Tibial artery (tissue), 4 donors: ENCODE results near the gene F10.

Experiments
- DNase-seq, 2 donors: peaks; one replicate each; pipeline ENCODE4 v3.0.0-alpha.2; 2019
- H3K27ac ChIP-seq, 2 donors: fragments of 200-600 bp; sonication (generic) in 1 of 2; 1 replicate in 1 of 2; 2 replicates in 1 of 2; pipeline ENCODE4 v1.5.1; 2018 to 2019; ENCODE audit warnings: mild to moderate bottlenecking in 1 of 2
- H3K27me3 ChIP-seq, 2 donors: fragments of 200-600 bp; sonication (generic) in 1 of 2; one replicate each; pipeline versions ENCODE4 v1.5.1 to v1.6.0; 2016 to 2019
- H3K36me3 ChIP-seq, 3 donors: fragments of 200-600 bp; sonication (generic) in 2 of 3; one replicate each; pipeline ENCODE4 v1.5.1; 2016 to 2019; ENCODE audit warnings: mild to moderate bottlenecking in 2 of 3
- H3K4me1 ChIP-seq, 4 donors: fragments of 200-600 bp; sonication (generic) in 2 of 4; 1 replicate in 3 of 4; 2 replicates in 1 of 4; pipeline ENCODE4 v1.5.1; 2016 to 2019
- H3K4me3 ChIP-seq, 2 donors: fragments of 200-600 bp; sonication (generic) in 1 of 2; 1 replicate in 1 of 2; 2 replicates in 1 of 2; pipeline ENCODE4 v1.5.1; 2018 to 2019; ENCODE audit warnings: mild to moderate bottlenecking in 2 of 2
- H3K9me3 ChIP-seq, 3 donors: fragments of 200-600 bp; sonication (generic) in 1 of 3; one replicate each; pipeline ENCODE4 v1.5.1; 2016 to 2019
- CTCF ChIP-seq, 2 experiments: fragments of 200-600 bp in 1 of 2; fragments of 450-650 bp in 1 of 2; IDR thresholded peaks; one replicate each; pipeline ENCODE4 v1.5.1; 2017 to 2019; ENCODE audit warnings: antibody characterized with exemption in 2 of 2, mild to moderate bottlenecking in 1 of 2, moderate library complexity in 1 of 2
- intact Hi-C: fragments of 100-400 bp; cut with DNase I; formaldehyde crosslinking; loops from one replicate; pipeline ENCODE4 v1.15.0; 2023; ENCODE audit warnings: low total_unique reads

F10 gene

DNA sequence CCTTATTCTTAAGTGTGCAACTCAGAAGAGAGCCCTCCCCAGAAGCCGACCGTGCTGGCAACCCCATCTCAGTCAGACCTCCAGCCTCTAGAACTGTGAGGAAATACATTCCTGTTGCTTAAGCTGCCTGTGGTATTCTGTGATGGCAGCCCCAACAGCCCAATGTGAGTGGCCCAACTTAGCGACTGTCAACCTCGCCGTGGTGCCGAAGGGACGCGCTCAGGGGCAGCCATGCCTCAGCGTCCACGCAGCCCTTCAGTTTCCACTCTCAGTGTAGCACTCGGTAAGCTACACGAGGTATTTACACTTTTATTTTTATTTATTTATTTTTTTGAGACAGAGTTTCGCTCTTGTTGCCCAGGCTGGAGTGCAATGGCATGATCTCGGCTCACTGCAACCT is 54.2 kb downstream of the F10 start:
- H3K9me3 ChIP-seq = no peaks in the 10 kb centered on the region
- intact Hi-C loops = no loop called here
- peaks cover 70 to 97% (median 87%) of the 10 kb centered on the region in 3 donors for H3K36me3 ChIP-seq
- no peak for TF ChIP-seq CTCF (IDR thresholded peaks at IDR 0.05)
- H3K27me3 ChIP-seq = no peaks in the 10 kb centered on the region
- DNase-seq = no peak
- no peak overlapping the region for H3K27ac ChIP-seq
- H3K4me1 ChIP-seq = no peaks in the 10 kb centered on the region
- H3K4me3 ChIP-seq = no peak overlapping the region

DNA sequence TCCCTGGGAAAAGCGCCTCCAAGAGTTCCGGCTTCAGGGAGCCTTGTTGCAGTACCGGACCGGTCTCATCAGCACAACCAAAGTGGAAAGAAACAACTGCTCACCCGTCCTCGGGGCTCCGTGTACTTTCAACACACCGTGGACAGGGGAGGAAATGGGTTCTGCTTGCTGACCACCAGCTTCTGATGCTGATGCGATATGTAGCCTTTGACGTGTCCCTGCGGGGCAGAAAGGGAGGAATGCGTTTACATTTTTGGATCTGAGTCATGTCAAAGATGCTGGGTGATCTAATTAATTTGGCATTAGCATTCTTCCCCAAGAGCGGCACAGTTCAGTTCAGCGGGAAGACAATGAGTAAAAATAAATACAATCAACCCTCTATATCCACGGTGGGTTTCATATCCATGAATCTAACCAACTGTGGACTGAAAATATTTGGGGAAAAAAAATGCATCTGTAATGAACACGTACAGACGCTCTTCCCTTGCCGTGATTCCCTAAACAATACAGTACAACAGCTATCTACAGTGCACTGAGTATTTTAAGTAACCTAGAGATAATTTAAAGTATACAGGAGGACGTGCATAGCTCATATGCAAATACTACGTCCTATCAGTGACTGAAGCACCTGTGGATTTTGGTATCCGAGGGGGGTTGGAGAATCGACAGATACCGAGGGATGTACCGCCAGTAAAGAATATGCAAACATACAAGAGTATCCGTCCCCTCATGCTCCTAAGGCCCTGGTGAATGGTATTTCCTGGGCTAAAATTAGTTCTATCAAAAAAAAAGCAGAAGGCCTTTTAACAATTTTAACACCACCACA is 55.7 kb downstream of the F10 start:
- intact Hi-C loops = no loop called here
- H3K27me3 ChIP-seq = no peaks in the 10 kb centered on the region
- H3K4me3 ChIP-seq = no peak overlapping the region
- no peaks in the 10 kb centered on the region for H3K9me3 ChIP-seq
- no peak overlapping the region for H3K27ac ChIP-seq
- no peak for DNase-seq
- H3K36me3 ChIP-seq = peaks cover 67 to 97% (median 89%) of the 10 kb centered on the region in 3 donors
- no peaks in the 10 kb centered on the region for H3K4me1 ChIP-seq
- no peak for TF ChIP-seq CTCF (IDR thresholded peaks at IDR 0.05)

- H3K4me1 ChIP-seq = no peaks in the 10 kb centered on the region
- H3K27ac ChIP-seq = no peak overlapping the region
- H3K36me3 ChIP-seq = peaks cover 73 to 97% (median 89%) of the 10 kb centered on the region in 3 donors
- intact Hi-C loops = no loop called here
- no peaks in the 10 kb centered on the region for H3K9me3 ChIP-seq
- H3K27me3 ChIP-seq = no peaks in the 10 kb centered on the region
- no peak for DNase-seq
- H3K4me3 ChIP-seq = no peak overlapping the region
- TF ChIP-seq CTCF (IDR thresholded peaks at IDR 0.05) = no peak
Measured at GRCh38 chr13:113178896-113179167, 56.2 kb downstream of the F10 start.

- Histone ChIP-seq H3K27me3 (no peaks in the 10 kb centered on the region), H3K9me3 (no peaks in the 10 kb centered on the region), H3K4me1 (no peaks in the 10 kb centered on the region), H3K27ac (no peak overlapping the region), H3K4me3 (no peak overlapping the region), H3K36me3 (peaks cover 77 to 99% (median 88%) of the 10 kb centered on the region in 3 donors)
- no peak for DNase-seq
- intact Hi-C loops = no loop called here
- no peak for TF ChIP-seq CTCF (IDR thresholded peaks at IDR 0.05)
Measured at GRCh38 chr13:113179374-113180230, 57.0 kb downstream of the F10 start.

DNA sequence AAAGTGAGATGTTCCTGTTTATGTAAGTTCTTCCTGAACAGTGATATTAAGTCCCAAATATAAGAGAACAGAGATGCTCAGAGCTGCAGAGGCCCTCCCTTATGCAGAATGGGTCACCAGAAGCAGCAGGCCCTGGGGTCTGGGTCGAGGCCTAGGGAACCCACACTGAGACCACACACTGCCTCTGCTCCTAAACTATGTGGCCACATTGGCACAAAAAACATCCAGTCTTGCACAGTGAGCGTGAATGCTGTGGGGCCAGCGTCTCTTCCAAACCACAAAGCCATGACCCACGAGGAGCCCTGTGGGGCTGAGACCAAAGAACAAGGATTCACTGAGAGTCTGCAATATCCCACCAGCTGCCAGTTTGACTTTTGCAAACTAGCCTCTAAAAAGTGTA is 59.4 kb downstream of the F10 start:
- no peak overlapping the region for H3K4me3 ChIP-seq
- intact Hi-C loops = no loop called here
- no peak for TF ChIP-seq CTCF (IDR thresholded peaks at IDR 0.05)
- H3K36me3 ChIP-seq = peaks cover 61 to 92% (median 71%) of the 10 kb centered on the region in 3 donors
- H3K9me3 ChIP-seq = no peaks in the 10 kb centered on the region
- H3K27ac ChIP-seq = no peak overlapping the region
- no peaks in the 10 kb centered on the region for H3K27me3 ChIP-seq
- no peak for DNase-seq
- H3K4me1 ChIP-seq = peaks cover 0 to 3% (median 0%) of the 10 kb centered on the region in 4 donors
